ENCODE results near the gene CHIA.

Gene CHIA

GRCh38 chr1:111290630-111291029, at the start of gene CHIA:
Gene CHIA, plus strand, starts transcription at chr1:111290851. Its CDS starts 19,617 bp downstream, at chr1:111310468.
- no peaks in the 10 kb centered on the region for H3K9me2 ChIP-seq (replicated peaks; ENCODE audit: insufficient read depth, low read length)
- TF ChIP-seq, protein P1, sequence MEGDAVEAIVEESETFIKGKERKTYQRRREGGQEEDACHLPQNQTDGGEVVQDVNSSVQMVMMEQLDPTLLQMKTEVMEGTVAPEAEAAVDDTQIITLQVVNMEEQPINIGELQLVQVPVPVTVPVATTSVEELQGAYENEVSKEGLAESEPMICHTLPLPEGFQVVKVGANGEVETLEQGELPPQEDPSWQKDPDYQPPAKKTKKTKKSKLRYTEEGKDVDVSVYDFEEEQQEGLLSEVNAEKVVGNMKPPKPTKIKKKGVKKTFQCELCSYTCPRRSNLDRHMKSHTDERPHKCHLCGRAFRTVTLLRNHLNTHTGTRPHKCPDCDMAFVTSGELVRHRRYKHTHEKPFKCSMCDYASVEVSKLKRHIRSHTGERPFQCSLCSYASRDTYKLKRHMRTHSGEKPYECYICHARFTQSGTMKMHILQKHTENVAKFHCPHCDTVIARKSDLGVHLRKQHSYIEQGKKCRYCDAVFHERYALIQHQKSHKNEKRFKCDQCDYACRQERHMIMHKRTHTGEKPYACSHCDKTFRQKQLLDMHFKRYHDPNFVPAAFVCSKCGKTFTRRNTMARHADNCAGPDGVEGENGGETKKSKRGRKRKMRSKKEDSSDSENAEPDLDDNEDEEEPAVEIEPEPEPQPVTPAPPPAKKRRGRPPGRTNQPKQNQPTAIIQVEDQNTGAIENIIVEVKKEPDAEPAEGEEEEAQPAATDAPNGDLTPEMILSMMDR (IDR thresholded peaks at IDR 0.05; ENCODE audit: low read length), result no peak
- TF ChIP-seq EZH2 (optimal IDR thresholded peaks at IDR 0.05; ENCODE audit: low read depth, low read length), result no peak
- TF ChIP-seq EZH2phosphoT487 (IDR thresholded peaks at IDR 0.05; ENCODE audit: low read length), result no peak
- H3K27me3 ChIP-seq (replicated peaks; ENCODE audit: insufficient read depth, low read length), result no peaks in the 10 kb centered on the region
- H4K20me1 ChIP-seq (ENCODE audit: insufficient read depth, low read length), result no peaks in the 10 kb centered on the region
- H3K36me3 ChIP-seq (replicated peaks; ENCODE audit: insufficient read depth, low read length), result no peaks in the 10 kb centered on the region
- H3K79me2 ChIP-seq (ENCODE audit: low read length), result no peaks in the 10 kb centered on the region
- no peak within 1 kb of the TSS for H3K27ac ChIP-seq (ENCODE audit: low read length)
- H2AFZ ChIP-seq (ENCODE audit: low read length), result no peak within 1 kb of the TSS
- H3F3A ChIP-seq (ENCODE audit: insufficient read depth, low read length), result no peaks in the 10 kb centered on the region
- H3K4me2 ChIP-seq (ENCODE audit: low read depth, low read length), result no peak within 1 kb of the TSS
- H3K9ac ChIP-seq (ENCODE audit: low read length), result no peak within 1 kb of the TSS
- no peak within 1 kb of the TSS for H3K4me3 ChIP-seq (ENCODE audit: low read length)
- DNase-seq, result no peak
- H3K4me1 ChIP-seq (ENCODE audit: low read length), result no peaks in the 10 kb centered on the region
- H3K9me3 ChIP-seq (replicated peaks; ENCODE audit: insufficient read depth, low read length), result no peaks in the 10 kb centered on the region

GRCh38 chr1:111241797-111242196, 48.9 kb upstream of the CHIA start:
- Histone ChIP-seq H4K20me1 (ENCODE audit: insufficient read depth, low read length) (no peaks in the 10 kb centered on the region), H2AFZ (ENCODE audit: low read length) (no peak overlapping the region), H3K4me2 (ENCODE audit: low read depth, low read length) (no peak overlapping the region), H3K9ac (ENCODE audit: low read length) (no peak overlapping the region), H3K27ac (ENCODE audit: low read length) (no peak overlapping the region), H3K27me3 (replicated peaks; ENCODE audit: insufficient read depth, low read length) (no peaks in the 10 kb centered on the region), H3K4me3 (ENCODE audit: low read length) (no peak overlapping the region), H3F3A (ENCODE audit: insufficient read depth, low read length) (no peaks in the 10 kb centered on the region), H3K9me2 (replicated peaks; ENCODE audit: insufficient read depth, low read length) (no peaks in the 10 kb centered on the region), H3K79me2 (ENCODE audit: low read length) (no peaks in the 10 kb centered on the region), H3K36me3 (replicated peaks; ENCODE audit: insufficient read depth, low read length) (no peaks in the 10 kb centered on the region), H3K4me1 (ENCODE audit: low read length) (no peaks in the 10 kb centered on the region), H3K9me3 (replicated peaks; ENCODE audit: insufficient read depth, low read length) (no peaks in the 10 kb centered on the region)
- DNase-seq, result no peak
- TF ChIP-seq EZH2phosphoT487 (IDR thresholded peaks at IDR 0.05; ENCODE audit: low read length) (no peak), EZH2 (optimal IDR thresholded peaks at IDR 0.05; ENCODE audit: low read depth, low read length) (no peak)
- TF ChIP-seq, protein P1 (IDR thresholded peaks at IDR 0.05; ENCODE audit: low read length), result no peak

DNA sequence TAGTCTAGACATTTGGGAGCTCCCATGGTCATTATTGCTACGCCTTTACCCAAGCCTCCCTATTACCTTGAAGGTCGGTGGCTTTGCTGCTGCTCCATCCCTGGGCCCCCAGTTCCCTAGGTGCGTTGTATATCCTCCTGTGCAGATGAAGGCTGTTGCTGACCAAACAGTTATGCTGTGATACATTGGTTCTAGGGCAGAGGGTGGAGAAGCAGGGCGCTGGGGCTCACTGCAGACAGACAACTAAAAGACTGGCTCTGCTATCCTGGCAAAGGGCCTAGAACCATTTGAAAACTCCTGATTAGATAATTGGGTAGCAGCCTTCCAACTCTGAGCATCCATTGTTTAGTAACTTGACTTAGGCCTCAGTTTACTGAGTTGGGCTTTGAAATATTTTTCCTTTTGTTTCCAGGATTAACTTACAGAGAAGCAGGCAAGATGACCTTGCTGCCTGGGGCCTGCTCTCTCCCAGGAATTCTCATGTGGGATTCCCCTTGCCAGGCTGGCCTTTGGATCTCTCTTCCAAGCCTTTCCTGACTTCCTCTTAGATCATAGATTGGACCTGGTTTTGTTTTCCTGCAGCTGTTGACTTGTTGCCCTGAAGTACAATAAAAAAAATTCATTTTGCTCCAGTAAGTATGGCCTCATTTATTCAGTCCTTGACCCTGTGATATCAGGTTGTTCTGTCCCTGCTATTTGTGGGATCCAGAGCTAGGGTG, 47.7 kb upstream of the CHIA start:
- no peaks in the 10 kb centered on the region for H3K36me3 ChIP-seq (replicated peaks; ENCODE audit: insufficient read depth, low read length)
- no peak for TF ChIP-seq EZH2 (optimal IDR thresholded peaks at IDR 0.05; ENCODE audit: low read depth, low read length)
- H3K4me3 ChIP-seq (ENCODE audit: low read length), result no peak overlapping the region
- no peak overlapping the region for H3K27ac ChIP-seq (ENCODE audit: low read length)
- H4K20me1 ChIP-seq (ENCODE audit: insufficient read depth, low read length), result no peaks in the 10 kb centered on the region
- H3K4me2 ChIP-seq (ENCODE audit: low read depth, low read length), result no peak overlapping the region
- H3K9me2 ChIP-seq (replicated peaks; ENCODE audit: insufficient read depth, low read length), result no peaks in the 10 kb centered on the region
- H3F3A ChIP-seq (ENCODE audit: insufficient read depth, low read length), result no peaks in the 10 kb centered on the region
- no peak overlapping the region for H3K9ac ChIP-seq (ENCODE audit: low read length)
- no peaks in the 10 kb centered on the region for H3K79me2 ChIP-seq (ENCODE audit: low read length)
- no peak overlapping the region for H2AFZ ChIP-seq (ENCODE audit: low read length)
- DNase-seq, result no peak
- no peaks in the 10 kb centered on the region for H3K4me1 ChIP-seq (ENCODE audit: low read length)
- no peaks in the 10 kb centered on the region for H3K27me3 ChIP-seq (replicated peaks; ENCODE audit: insufficient read depth, low read length)
- no peaks in the 10 kb centered on the region for H3K9me3 ChIP-seq (replicated peaks; ENCODE audit: insufficient read depth, low read length)

GRCh38 chr1:111247125-111247838, 43.4 kb upstream of the CHIA start:
- Histone ChIP-seq H3K27ac (ENCODE audit: low read length) (no peak overlapping the region), H3K9ac (ENCODE audit: low read length) (no peak overlapping the region), H3K4me2 (ENCODE audit: low read depth, low read length) (no peak overlapping the region), H4K20me1 (ENCODE audit: insufficient read depth, low read length) (no peaks in the 10 kb centered on the region), H3K9me3 (replicated peaks; ENCODE audit: insufficient read depth, low read length) (no peaks in the 10 kb centered on the region), H2AFZ (ENCODE audit: low read length) (no peak overlapping the region), H3K36me3 (replicated peaks; ENCODE audit: insufficient read depth, low read length) (no peaks in the 10 kb centered on the region), H3K27me3 (replicated peaks; ENCODE audit: insufficient read depth, low read length) (no peaks in the 10 kb centered on the region), H3K4me1 (ENCODE audit: low read length) (no peaks in the 10 kb centered on the region), H3K79me2 (ENCODE audit: low read length) (no peaks in the 10 kb centered on the region), H3K9me2 (replicated peaks; ENCODE audit: insufficient read depth, low read length) (no peaks in the 10 kb centered on the region), H3K4me3 (ENCODE audit: low read length) (no peak overlapping the region), H3F3A (ENCODE audit: insufficient read depth, low read length) (no peaks in the 10 kb centered on the region)
- DNase-seq, result no peak
- no peak for TF ChIP-seq EZH2phosphoT487 (IDR thresholded peaks at IDR 0.05; ENCODE audit: low read length)
- TF ChIP-seq, protein P1 (IDR thresholded peaks at IDR 0.05; ENCODE audit: low read length), result no peak
- no peak for TF ChIP-seq EZH2 (optimal IDR thresholded peaks at IDR 0.05; ENCODE audit: low read depth, low read length)
